Naive B cell (primary cell): Measurements from ENCODE around the gene ZBTB12. TPM values are rescaled to one million over a fixed set of nuclear protein-coding genes. Genes with fewer than 3 reads are reported as not detected.

Source experiments
- ATAC-seq, 2 donors: fragments of 150-1000 bp; cut with Tn5 transposase; 2 replicates each; pipeline ENCODE4 v1.10.0; 2021; ENCODE audit warnings: low read depth in 2 of 2, mild to moderate bottlenecking in 2 of 2, moderate library complexity in 2 of 2
- DNase-seq: peaks from one replicate; pipeline ENCODE4 v3.0.0; 2022
- H3K27ac Mint-ChIP-seq, 6 donors: one replicate each; pipeline ENCODE4 v1.8.0; 2020 to 2022; ENCODE audit warnings: mild to moderate bottlenecking in 6 of 6, mixed read lengths in 6 of 6, moderate library complexity in 5 of 6, inconsistent platforms in 2 of 6
- H3K27me3 Mint-ChIP-seq, 3 donors: one replicate each; pipeline ENCODE4 v1.8.0; 2021 to 2022; ENCODE audit warnings: mixed read lengths in 3 of 3, mild to moderate bottlenecking in 1 of 3
- H3K36me3 Mint-ChIP-seq, 2 donors: one replicate each; pipeline ENCODE4 v1.8.0; 2020 to 2022; ENCODE audit warnings: mixed read lengths in 2 of 2, inconsistent platforms in 1 of 2, mild to moderate bottlenecking in 1 of 2
- H3K4me1 Mint-ChIP-seq, 3 donors: one replicate each; pipeline ENCODE4 v1.8.0; 2020 to 2022; ENCODE audit warnings: mixed read lengths in 3 of 3, inconsistent platforms in 1 of 3, mild to moderate bottlenecking in 1 of 3, moderate library complexity in 1 of 3
- H3K4me3 Mint-ChIP-seq, 8 donors: one replicate each; pipeline ENCODE4 v1.8.0; 2020 to 2022; ENCODE audit warnings: mild to moderate bottlenecking in 8 of 8, mixed read lengths in 8 of 8, moderate library complexity in 8 of 8, inconsistent platforms in 2 of 8
- H3K9me3 Mint-ChIP-seq, 7 donors: one replicate each; pipeline ENCODE4 v1.8.0; 2020 to 2022; ENCODE audit warnings: mixed read lengths in 7 of 7, mild to moderate bottlenecking in 5 of 7, inconsistent platforms in 2 of 7, moderate library complexity in 1 of 7
- polyA plus RNA-seq, 6 donors: library from polyadenylated mRNA; unstranded; fragments of 300-500 nt; fragmentation: Illumina TruSeq; gene quantifications; one replicate each; pipeline ENCODE4 v1.2.3, GENCODE V29; 2021; ENCODE audit warnings: low read depth in 6 of 6

ZBTB12 gene
- polyA plus RNA-seq, 6 donors from 2014 or later, result 0.20 TPM; not detected in 5

GRCh38 chr6:31899882-31900722 lies 1.8 kb downstream of the ZBTB12 start:
- H3K27me3 Mint-ChIP-seq, result no peaks in the 10 kb centered on the region
- peak overlapping the region; percentile 22 to 99 (median 83) for H3K4me3 Mint-ChIP-seq
- no peaks in the 10 kb centered on the region for H3K9me3 Mint-ChIP-seq
- H3K27ac Mint-ChIP-seq, result peak overlapping the region in 3 of 6 donors; percentile 10 to 88 (median 85)
- ATAC-seq, result no peak
- no peaks in the 10 kb centered on the region for H3K36me3 Mint-ChIP-seq
- no peak for DNase-seq
- peaks cover 34 to 47% (median 41%) of the 10 kb centered on the region in 3 donors for H3K4me1 Mint-ChIP-seq

GRCh38 chr6:31899215-31899614 lies 2.7 kb downstream of the ZBTB12 start:
- Mint-ChIP-seq H3K36me3 (no peaks in the 10 kb centered on the region), H3K4me3 (peak overlapping the region in 7 of 8 donors; percentile 65 to 99 (median 97)), H3K4me1 (peaks cover 34 to 47% (median 41%) of the 10 kb centered on the region in 3 donors), H3K9me3 (no peaks in the 10 kb centered on the region), H3K27me3 (no peaks in the 10 kb centered on the region), H3K27ac (peak overlapping the region in 5 of 6 donors; percentile 33 to 94 (median 73))
- no peak for DNase-seq
- no peak for ATAC-seq

- peak overlapping the region; percentile 47 to 97 (median 95) for H3K27ac Mint-ChIP-seq
- peaks cover 0 to 2% of the 10 kb centered on the region in 2 donors for H3K36me3 Mint-ChIP-seq
- peak; percentile 44 for DNase-seq
- H3K27me3 Mint-ChIP-seq, result no peaks in the 10 kb centered on the region
- peak overlapping the region; percentile 93 to 99 (median 98) for H3K4me3 Mint-ChIP-seq
- H3K9me3 Mint-ChIP-seq, result no peaks in the 10 kb centered on the region
- H3K4me1 Mint-ChIP-seq, result peaks cover 34 to 47% (median 40%) of the 10 kb centered on the region in 3 donors
- peak; percentile 14 to 28 for ATAC-seq
Observed at GRCh38 chr6:31898383-31899011, 3.4 kb downstream of the ZBTB12 start.

- Mint-ChIP-seq H3K36me3 (peaks cover 0 to 5% of the 10 kb centered on the region in 2 donors), H3K9me3 (no peaks in the 10 kb centered on the region)
Observed at GRCh38 chr6:31897612-31898382, 4.1 kb downstream of the ZBTB12 start, which contains the start of gene EHMT2. EHMT2 (minus strand) TSS chr6:31897698; CDS start chr6:31897677, 21 bp downstream.

GRCh38 chr6:31896856-31897611 lies 4.9 kb downstream of the ZBTB12 start:
- no peak for ATAC-seq
- peak overlapping the region; percentile 84 to 99 (median 92) for H3K4me3 Mint-ChIP-seq

More at GRCh38 chr6:31897612-31898382, 4.1 kb downstream of the ZBTB12 start, which contains the start of gene EHMT2:
- ATAC-seq (peak; percentile 60 to 64), DNase-seq (peak; percentile 84)
- peak within 1 kb of the TSS; percentile 89 to 97 (median 95) for H3K27ac Mint-ChIP-seq
- H3K27me3 Mint-ChIP-seq, result no peaks in the 10 kb centered on the region
- H3K4me3 Mint-ChIP-seq, result peak within 1 kb of the TSS; percentile 93 to 99 (median 98)
- H3K4me1 Mint-ChIP-seq, result peaks cover 30 to 42% (median 34%) of the 10 kb centered on the region in 3 donors

GRCh38 chr6:31896493-31896855 lies 5.4 kb downstream of the ZBTB12 start:
- no peak for ATAC-seq
- Mint-ChIP-seq H3K4me3 (peak overlapping the region; percentile 82 to 93 (median 86)), H3K27me3 (no peaks in the 10 kb centered on the region), H3K9me3 (no peaks in the 10 kb centered on the region), H3K36me3 (peaks cover 0 to 5% of the 10 kb centered on the region in 2 donors), H3K4me1 (peaks cover 25 to 35% (median 29%) of the 10 kb centered on the region in 3 donors), H3K27ac (peak overlapping the region; percentile 87 to 95 (median 92))
- DNase-seq, result no peak

More at GRCh38 chr6:31896856-31897611, 4.9 kb downstream of the ZBTB12 start:
- Mint-ChIP-seq H3K27ac (peak overlapping the region in 5 of 6 donors; percentile 87 to 95 (median 91)), H3K36me3 (peaks cover 0 to 5% of the 10 kb centered on the region in 2 donors), H3K27me3 (no peaks in the 10 kb centered on the region), H3K9me3 (no peaks in the 10 kb centered on the region), H3K4me1 (peaks cover 25 to 35% (median 29%) of the 10 kb centered on the region in 3 donors)
- DNase-seq, result no peak

- Mint-ChIP-seq H3K27ac (no peak overlapping the region), H3K27me3 (no peaks in the 10 kb centered on the region), H3K9me3 (no peaks in the 10 kb centered on the region), H3K4me1 (peaks cover 11 to 28% (median 13%) of the 10 kb centered on the region in 3 donors), H3K36me3 (peaks cover 5 to 7% of the 10 kb centered on the region in 2 donors), H3K4me3 (peak overlapping the region in 1 of 8 donors; percentile 44)
- DNase-seq, result no peak
- ATAC-seq, result no peak
Observed at GRCh38 chr6:31892821-31893220, 9.1 kb downstream of the ZBTB12 start.

- Mint-ChIP-seq H3K9me3 (no peaks in the 10 kb centered on the region), H3K36me3 (peaks cover 15 to 16% of the 10 kb centered on the region in 2 donors), H3K27me3 (no peaks in the 10 kb centered on the region), H3K4me1 (peaks cover 6 to 14% (median 8%) of the 10 kb centered on the region in 3 donors), H3K27ac (peak overlapping the region in 2 of 6 donors; percentile 27 to 65), H3K4me3 (no peak overlapping the region)
- ATAC-seq (no peak), DNase-seq (no peak)
Observed at GRCh38 chr6:31889331-31889972, 12.4 kb downstream of the ZBTB12 start.

GRCh38 chr6:31888276-31889258 lies 13.3 kb downstream of the ZBTB12 start:
- Mint-ChIP-seq H3K27me3 (no peaks in the 10 kb centered on the region), H3K36me3 (peaks cover 15% of the 10 kb centered on the region in 2 donors), H3K4me3 (no peak overlapping the region), H3K4me1 (peaks cover 6 to 14% (median 8%) of the 10 kb centered on the region in 3 donors), H3K9me3 (no peaks in the 10 kb centered on the region), H3K27ac (peak overlapping the region in 1 of 6 donors; percentile 66)
- peak in 1 of 2 donors; percentile 52 for ATAC-seq
- peak; percentile 42 for DNase-seq

GRCh38 chr6:31887173-31888007 lies 14.5 kb downstream of the ZBTB12 start:
- no peaks in the 10 kb centered on the region for H3K9me3 Mint-ChIP-seq
- no peak for ATAC-seq
- H3K36me3 Mint-ChIP-seq, result peaks cover 11 to 21% of the 10 kb centered on the region in 2 donors
- peak overlapping the region in 1 of 6 donors; percentile 42 for H3K27ac Mint-ChIP-seq
- H3K27me3 Mint-ChIP-seq, result no peaks in the 10 kb centered on the region
- no peak overlapping the region for H3K4me3 Mint-ChIP-seq
- no peak for DNase-seq
- peaks cover 6 to 14% (median 8%) of the 10 kb centered on the region in 3 donors for H3K4me1 Mint-ChIP-seq
